HCT116 (cell line): Measurements from ENCODE around the gene C4A.

Source experiments
- CTCF ChIP-seq, 3 experiments: fragments of 200-600 bp in 1 of 3; sonication (generic) in 1 of 3; IDR thresholded peaks in 2 of 3; conservative IDR thresholded peaks in 1 of 3; 2 replicates each; pipeline ENCODE4 v1.5.1; 2012 to 2017; ENCODE audit warnings: low read depth in 2 of 3, low read length in 2 of 3, antibody characterized with exemption in 1 of 3, borderline replicate concordance in 1 of 3, control low read depth in 1 of 3, mild to moderate bottlenecking in 1 of 3, mixed read lengths in 1 of 3, mixed run types in 1 of 3, moderate library complexity in 1 of 3; ENCODE audit not compliant: insufficient read depth in 1 of 3
- EZH2 ChIP-seq: fragments of 200-600 bp; sonication (generic); IDR thresholded peaks from 2 replicates; pipeline ENCODE4 v1.6.1; 2017; ENCODE audit warnings: antibody characterized with exemption, mixed run types
- EZH2phosphoT487 ChIP-seq: fragments of 200-600 bp; IDR thresholded peaks from 2 replicates; pipeline ENCODE4 v1.6.1; 2018; ENCODE audit warnings: antibody characterized with exemption, borderline replicate concordance
- MAX ChIP-seq: IDR thresholded peaks from 2 replicates; pipeline ENCODE4 v1.6.1; 2012
- POLR2A ChIP-seq: IDR thresholded peaks from 2 replicates; pipeline ENCODE4 v1.7.0; 2011; ENCODE audit warnings: borderline replicate concordance; ENCODE audit not compliant: insufficient read depth, insufficient read length; ENCODE audit errors: extremely low read depth
- POLR2AphosphoS5 ChIP-seq: IDR thresholded peaks from 2 replicates; pipeline ENCODE4 v1.6.1; 2011; ENCODE audit warnings: mild to moderate bottlenecking, low read depth, low read length, moderate library complexity
- RAD21 ChIP-seq: IDR thresholded peaks from 2 replicates; pipeline ENCODE4 v1.6.1; 2012; ENCODE audit warnings: low read depth, mild to moderate bottlenecking
- REST ChIP-seq: IDR thresholded peaks from 2 replicates; pipeline ENCODE4 v1.6.1; 2012; ENCODE audit warnings: low read depth
- SIN3A ChIP-seq: IDR thresholded peaks from 2 replicates; pipeline ENCODE4 v1.6.1; 2012; ENCODE audit warnings: low read depth
- SP1 ChIP-seq: IDR thresholded peaks from 2 replicates; pipeline ENCODE4 v1.6.1; 2012; ENCODE audit warnings: low read depth
- TCF7L2 ChIP-seq: IDR thresholded peaks from 2 replicates; pipeline ENCODE4 v1.7.0; 2011; ENCODE audit warnings: borderline replicate concordance, inconsistent platforms; ENCODE audit not compliant: insufficient read depth, insufficient read length; ENCODE audit errors: extremely low read depth
- YY1 ChIP-seq: IDR thresholded peaks from 2 replicates; pipeline ENCODE4 v1.6.1; 2011; ENCODE audit warnings: low read length, low read depth, moderate library complexity, mild to moderate bottlenecking; ENCODE audit not compliant: insufficient replicate concordance; ENCODE audit errors: extremely low read depth
- ZFX ChIP-seq: fragments of 450-650 bp; IDR thresholded peaks from 2 replicates; pipeline ENCODE4 v1.6.1; 2017
- ZNF274 ChIP-seq: fragments of 200-500 bp; sonication (Bioruptor generic); IDR thresholded peaks from 2 replicates; pipeline ENCODE4 v1.6.1; 2014; ENCODE audit warnings: mild to moderate bottlenecking, low read depth, low read length, inconsistent platforms

GRCh38 chr6:31948306-31948705, 33.6 kb upstream of the C4A start:
- TF ChIP-seq POLR2A (no peak), ZFX (no peak), CTCF (IDR thresholded peaks at IDR 0.05 in 2 of 3, conservative IDR thresholded peaks at IDR 0.05 in 1 of 3; ENCODE audit: borderline replicate concordance in 1 of 3, insufficient read depth in 1 of 3, low read depth in 2 of 3, low read length in 2 of 3) (no peak), REST (no peak), EZH2 (no peak), SP1 (no peak), SIN3A (no peak), RAD21 (no peak), POLR2AphosphoS5 (no peak), EZH2phosphoT487 (no peak), YY1 (no peak), ZNF274 (no peak), TCF7L2 (no peak), MAX (no peak)
